OCI-LY3 (cell line): ENCODE measurements around the gene PTBP3.

Experiments used
- EZH2phosphoT487 ChIP-seq: fragments of 200-600 bp; shearing (Covaris generic); IDR thresholded peaks from 2 replicates; pipeline ENCODE4 v1.6.1; 2018; ENCODE audit warnings: antibody characterized with exemption, mixed run types, low read depth
- TF ChIP-seq, protein P1 (sequence below): fragments of 200-600, 300-600 bp; sonication (generic); IDR thresholded peaks from 2 replicates; pipeline ENCODE4 v1.5.1; 2014; ENCODE audit warnings: antibody characterized with exemption, low read length, low read depth

GRCh38 chr9:112184221-112184620 lies 149.2 kb downstream of the PTBP3 start:
- TF ChIP-seq, protein P1, sequence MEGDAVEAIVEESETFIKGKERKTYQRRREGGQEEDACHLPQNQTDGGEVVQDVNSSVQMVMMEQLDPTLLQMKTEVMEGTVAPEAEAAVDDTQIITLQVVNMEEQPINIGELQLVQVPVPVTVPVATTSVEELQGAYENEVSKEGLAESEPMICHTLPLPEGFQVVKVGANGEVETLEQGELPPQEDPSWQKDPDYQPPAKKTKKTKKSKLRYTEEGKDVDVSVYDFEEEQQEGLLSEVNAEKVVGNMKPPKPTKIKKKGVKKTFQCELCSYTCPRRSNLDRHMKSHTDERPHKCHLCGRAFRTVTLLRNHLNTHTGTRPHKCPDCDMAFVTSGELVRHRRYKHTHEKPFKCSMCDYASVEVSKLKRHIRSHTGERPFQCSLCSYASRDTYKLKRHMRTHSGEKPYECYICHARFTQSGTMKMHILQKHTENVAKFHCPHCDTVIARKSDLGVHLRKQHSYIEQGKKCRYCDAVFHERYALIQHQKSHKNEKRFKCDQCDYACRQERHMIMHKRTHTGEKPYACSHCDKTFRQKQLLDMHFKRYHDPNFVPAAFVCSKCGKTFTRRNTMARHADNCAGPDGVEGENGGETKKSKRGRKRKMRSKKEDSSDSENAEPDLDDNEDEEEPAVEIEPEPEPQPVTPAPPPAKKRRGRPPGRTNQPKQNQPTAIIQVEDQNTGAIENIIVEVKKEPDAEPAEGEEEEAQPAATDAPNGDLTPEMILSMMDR = no peak
- no peak for TF ChIP-seq EZH2phosphoT487
